Endothelial cell of umbilical vein (primary cell): ENCODE data around the gene ARHGEF6. TPM values are rescaled to one million over a fixed set of nuclear protein-coding genes. Genes with fewer than 3 reads are reported as not detected.

Experiments used
- BruUV-seq: library from RNA; stranded (reverse); fragments of 400-500 nt; replicated peaks from 2 replicates; lab custom pipeline; 2021; lab: Mats Ljungman, UMichigan
- CTCF ChIA-PET: fragments of 300-600, 350-600 bp; sonication (Branson Sonifier 250); formaldehyde crosslinking; loops from one replicate; lab custom pipeline; 2021; ENCODE audit warnings: antibody characterized with exemption, inconsistent platforms; lab: Charles Lee
- POLR2A ChIA-PET: fragments of 300-600, 350-600 bp; sonication (Branson Sonifier 250); formaldehyde crosslinking; loops from one replicate; lab custom pipeline; 2021; ENCODE audit warnings: antibody characterized with exemption, inconsistent platforms; lab: Charles Lee
- DNase-seq: peaks from one replicate; pipeline ENCODE4 v3.0.0-alpha.2; 2011; ENCODE audit warnings: low read depth, low spot score
- FAIRE-seq: peaks from 2 replicates; lab custom pipeline; 2011; peaks lifted over from hg19 to GRCh38; lab: Jason Lieb, UNC
- H2AFZ ChIP-seq: 2 replicates; pipeline ENCODE4 v1.6.0; 2012; ENCODE audit warnings: low read depth, low read length, control low read depth, inconsistent platforms
- H3K27ac ChIP-seq: 2 replicates; pipeline ENCODE4 v1.5.1; 2011; ENCODE audit warnings: low read depth, mild to moderate bottlenecking, control low read depth, low read length, moderate library complexity; ENCODE audit not compliant: insufficient read depth
- H3K27me3 ChIP-seq, 2 experiments: 2 replicates each; pipeline versions ENCODE4 v1.6.0 to v1.6.1; 2011; ENCODE audit warnings: low read length in 2 of 2, mixed read lengths in 1 of 2; ENCODE audit not compliant: control insufficient read depth in 2 of 2, insufficient read depth in 2 of 2
- H3K36me3 ChIP-seq, 2 experiments: 2 replicates in 1 of 2; 3 replicates in 1 of 2; pipeline ENCODE4 v1.5.1; 2011; ENCODE audit warnings: low read length in 2 of 2, mild to moderate bottlenecking in 1 of 2, moderate library complexity in 1 of 2; ENCODE audit not compliant: control insufficient read depth in 2 of 2, insufficient read depth in 2 of 2; ENCODE audit errors: extremely low read depth in 1 of 2
- H3K4me1 ChIP-seq: 3 replicates; pipeline ENCODE4 v1.5.1; 2011; ENCODE audit warnings: mild to moderate bottlenecking, low read length; ENCODE audit not compliant: control insufficient read depth, insufficient read depth; ENCODE audit errors: extremely low read depth
- H3K4me2 ChIP-seq: 2 replicates; pipeline ENCODE4 v1.6.1; 2011; ENCODE audit warnings: low read length, control low read depth, mixed read lengths; ENCODE audit not compliant: insufficient read depth
- H3K4me3 ChIP-seq, 3 experiments: fragments of 200-600 bp in 1 of 3; sonication (generic), shearing (Covaris generic) in 1 of 3; replicated peaks in 1 of 3; 2 replicates each; pipeline ENCODE4 v1.5.1; 2011 to 2016; ENCODE audit warnings: control low read depth in 3 of 3, low read length in 3 of 3, mild to moderate bottlenecking in 2 of 3, inconsistent platforms in 1 of 3, low read depth in 1 of 3, moderate library complexity in 1 of 3; ENCODE audit not compliant: insufficient read depth in 1 of 3
- H3K79me2 ChIP-seq: 2 replicates; pipeline ENCODE4 v1.6.0; 2012; ENCODE audit warnings: low read length, inconsistent platforms; ENCODE audit not compliant: control insufficient read depth, insufficient read depth
- H3K9ac ChIP-seq: replicated peaks from 2 replicates; pipeline ENCODE3; 2011; ENCODE audit warnings: low read length, control low read depth; ENCODE audit not compliant: insufficient read depth; ENCODE audit errors: extremely low read depth
- H3K9me1 ChIP-seq: replicated peaks from 3 replicates; pipeline ENCODE4 v1.6.0; 2011; ENCODE audit warnings: mild to moderate bottlenecking, low read length; ENCODE audit not compliant: control insufficient read depth, insufficient read depth; ENCODE audit errors: extremely low read depth
- H3K9me3 ChIP-seq: replicated peaks from 2 replicates; pipeline ENCODE4 v1.5.1; 2012; ENCODE audit warnings: low read length, inconsistent platforms; ENCODE audit not compliant: control insufficient read depth, insufficient read depth
- H4K20me1 ChIP-seq: replicated peaks from 2 replicates; pipeline ENCODE3; 2011; ENCODE audit warnings: mild to moderate bottlenecking, low read length; ENCODE audit not compliant: control insufficient read depth, insufficient read depth; ENCODE audit errors: extremely low read depth
- EZH2 ChIP-seq: IDR thresholded peaks from 2 replicates; pipeline ENCODE4 v1.6.1; 2012; ENCODE audit warnings: borderline replicate concordance, low read depth, mild to moderate bottlenecking, moderate library complexity, low read length, inconsistent platforms; ENCODE audit not compliant: severe bottlenecking
- FOS ChIP-seq: IDR thresholded peaks from 2 replicates; pipeline ENCODE4 v1.6.1; 2011; ENCODE audit warnings: mild to moderate bottlenecking, low read length, moderate library complexity, borderline replicate concordance; ENCODE audit not compliant: insufficient read depth
- GATA2 ChIP-seq: IDR thresholded peaks from 2 replicates; pipeline ENCODE4 v1.7.0; 2011; ENCODE audit warnings: low read depth, mild to moderate bottlenecking, moderate library complexity, mixed read lengths, low read length; ENCODE audit not compliant: insufficient read length, insufficient read depth
- JUN ChIP-seq: IDR thresholded peaks from 2 replicates; pipeline ENCODE4 v1.6.1; 2011; ENCODE audit warnings: borderline replicate concordance, low read depth; ENCODE audit not compliant: insufficient read length, insufficient read depth
- MYC ChIP-seq: IDR thresholded peaks from one replicate; pipeline ENCODE4 v1.6.1; 2011; ENCODE audit warnings: mild to moderate bottlenecking, low read depth, low read length
- POLR2A ChIP-seq: IDR thresholded peaks from 2 replicates; pipeline ENCODE4 v1.6.1; 2012; ENCODE audit warnings: low read depth, mild to moderate bottlenecking, control low read depth, low read length
- POLR2AphosphoS5 ChIP-seq: IDR thresholded peaks from 2 replicates; pipeline ENCODE4 v1.6.1; 2012; ENCODE audit warnings: low read depth, mild to moderate bottlenecking, control low read depth, low read length, moderate library complexity; ENCODE audit not compliant: insufficient read depth
- dilution Hi-C: fragments of 300-500 bp; cut with MboI; formaldehyde crosslinking; loops from one replicate; pipeline ENCODE4 v1.15.0; 2019; ENCODE audit warnings: low sequenced_read_pairs; ENCODE audit not compliant: extremely low pct_ligation_motif_present
- intact Hi-C: fragments of 100-400 bp; cut with micrococcal nuclease; formaldehyde crosslinking; loops from one replicate; pipeline ENCODE4 v1.10.0; 2022
- polyA plus RNA-seq, 4 experiments: library from polyadenylated mRNA; depleted of rRNA in 3 of 4; stranded (reverse) in 3 of 4; unstranded in 1 of 4; fragments of >200 nt; gene quantifications; 2 replicates each; pipeline versions ENCODE4 v1.2.1 to v1.2.3, GENCODE V29; 2011 to 2012; ENCODE audit warnings: missing spikeins in 1 of 4
- total RNA-seq: library from RNA; stranded (reverse); gene quantifications from 2 replicates; pipeline ENCODE4 v1.2.3, GENCODE V29; 2021
- TF ChIP-seq, protein P1 (sequence below): IDR thresholded peaks from 2 replicates; pipeline ENCODE4 v1.6.1; 2011; ENCODE audit not compliant: insufficient read depth, insufficient read length
- TF ChIP-seq, protein P2 (sequence below), 2 donors: IDR thresholded peaks; 1 replicate in 1 of 2; 2 replicates in 1 of 2; pipeline ENCODE4 v1.5.1; 2011; ENCODE audit warnings: low read length in 2 of 2, mild to moderate bottlenecking in 2 of 2, moderate library complexity in 2 of 2, control low read depth in 1 of 2, inconsistent platforms in 1 of 2, low read depth in 1 of 2; ENCODE audit not compliant: insufficient read depth in 1 of 2; ENCODE audit errors: extremely low read depth in 1 of 2

ARHGEF6 gene
- total and polyA plus RNA-seq, 2 donors (not counting 3 experiments of a cell fraction or from before 2014, with no cell fraction given): 4.9 to 6.4 TPM

DNA sequence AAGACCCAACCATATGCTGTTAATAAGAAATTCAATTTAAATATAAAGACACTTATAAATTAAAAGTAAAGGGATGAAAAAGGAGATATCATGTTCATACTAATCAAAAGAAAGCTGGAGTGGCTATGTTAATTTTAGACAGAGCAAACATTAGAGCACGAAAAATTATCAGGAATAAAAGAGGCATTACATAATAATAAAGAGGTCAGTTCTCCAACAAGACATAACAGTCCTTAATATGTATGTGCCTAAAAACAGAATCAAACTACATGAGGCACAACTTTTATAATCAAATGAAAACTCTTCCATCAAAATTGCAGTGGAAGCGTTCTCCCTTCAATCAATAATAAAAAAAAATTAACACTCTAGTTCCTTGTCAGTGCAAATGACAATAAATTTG, 62.6 kb downstream of the ARHGEF6 start:
- no peak overlapping the region for H3K27ac ChIP-seq
- no peak overlapping the region for H3K4me2 ChIP-seq
- H3K9me3 ChIP-seq: no peaks in the 10 kb centered on the region
- FAIRE-seq (no peak), DNase-seq (no peak)
- H3K4me1 ChIP-seq: no peaks in the 10 kb centered on the region
- H3K9me1 ChIP-seq: no peaks in the 10 kb centered on the region
- no peak overlapping the region for H3K9ac ChIP-seq
- no peak overlapping the region for H2AFZ ChIP-seq
- no peak overlapping the region for H3K4me3 ChIP-seq
- POLR2A ChIA-PET: no interaction called here
- H3K79me2 ChIP-seq: no peaks in the 10 kb centered on the region
- no TSS peak for BruUV-seq
- no peaks in the 10 kb centered on the region for H3K27me3 ChIP-seq
- no peaks in the 10 kb centered on the region for H3K36me3 ChIP-seq
- TF ChIP-seq POLR2A (no peak), JUN (no peak), FOS (no peak), GATA2 (no peak), MYC (no peak), EZH2 (no peak), POLR2AphosphoS5 (no peak)
- TF ChIP-seq, protein P1, sequence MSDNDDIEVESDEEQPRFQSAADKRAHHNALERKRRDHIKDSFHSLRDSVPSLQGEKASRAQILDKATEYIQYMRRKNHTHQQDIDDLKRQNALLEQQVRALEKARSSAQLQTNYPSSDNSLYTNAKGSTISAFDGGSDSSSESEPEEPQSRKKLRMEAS: no peak
- TF ChIP-seq, protein P2, sequence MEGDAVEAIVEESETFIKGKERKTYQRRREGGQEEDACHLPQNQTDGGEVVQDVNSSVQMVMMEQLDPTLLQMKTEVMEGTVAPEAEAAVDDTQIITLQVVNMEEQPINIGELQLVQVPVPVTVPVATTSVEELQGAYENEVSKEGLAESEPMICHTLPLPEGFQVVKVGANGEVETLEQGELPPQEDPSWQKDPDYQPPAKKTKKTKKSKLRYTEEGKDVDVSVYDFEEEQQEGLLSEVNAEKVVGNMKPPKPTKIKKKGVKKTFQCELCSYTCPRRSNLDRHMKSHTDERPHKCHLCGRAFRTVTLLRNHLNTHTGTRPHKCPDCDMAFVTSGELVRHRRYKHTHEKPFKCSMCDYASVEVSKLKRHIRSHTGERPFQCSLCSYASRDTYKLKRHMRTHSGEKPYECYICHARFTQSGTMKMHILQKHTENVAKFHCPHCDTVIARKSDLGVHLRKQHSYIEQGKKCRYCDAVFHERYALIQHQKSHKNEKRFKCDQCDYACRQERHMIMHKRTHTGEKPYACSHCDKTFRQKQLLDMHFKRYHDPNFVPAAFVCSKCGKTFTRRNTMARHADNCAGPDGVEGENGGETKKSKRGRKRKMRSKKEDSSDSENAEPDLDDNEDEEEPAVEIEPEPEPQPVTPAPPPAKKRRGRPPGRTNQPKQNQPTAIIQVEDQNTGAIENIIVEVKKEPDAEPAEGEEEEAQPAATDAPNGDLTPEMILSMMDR (IDR thresholded peaks at IDR 0.05; ENCODE audit: extremely low read depth in 1 of 2, insufficient read depth in 1 of 2, low read depth in 1 of 2, low read length in 2 of 2): no peak
- CTCF ChIA-PET: no interaction called here
- no peaks in the 10 kb centered on the region for H4K20me1 ChIP-seq
- dilution Hi-C loops (no loop called here), intact Hi-C loops (no loop called here)
